Right renal pelvis (tissue), 4 donors: Measurements from ENCODE around the gene SUGCT. TPM values are rescaled to one million over a fixed set of nuclear protein-coding genes. Genes with fewer than 3 reads are reported as not detected.
"Not testable (repeated sequence)": the region's sequence is repeated elsewhere in the genome, so short reads cannot be mapped to it uniquely, and the experiment has no call there.

Experiments
- DNase-seq, 4 donors: peaks; one replicate each; pipeline ENCODE4 v3.0.0-alpha.2; 2013; ENCODE audit warnings: low read depth in 4 of 4, low spot score in 3 of 4, missing footprints in 1 of 4
- polyA plus RNA-seq, 4 donors: library from polyadenylated mRNA; unstranded; fragments of 120-200 nt; gene quantifications; one replicate each; pipeline ENCODE4 v1.2.1, GENCODE V29; 2013; ENCODE audit not compliant: insufficient read length in 4 of 4

Gene SUGCT
- polyA plus RNA-seq, 4 donors = 12.1 to 17.6 (median 15.0) TPM

DNA sequence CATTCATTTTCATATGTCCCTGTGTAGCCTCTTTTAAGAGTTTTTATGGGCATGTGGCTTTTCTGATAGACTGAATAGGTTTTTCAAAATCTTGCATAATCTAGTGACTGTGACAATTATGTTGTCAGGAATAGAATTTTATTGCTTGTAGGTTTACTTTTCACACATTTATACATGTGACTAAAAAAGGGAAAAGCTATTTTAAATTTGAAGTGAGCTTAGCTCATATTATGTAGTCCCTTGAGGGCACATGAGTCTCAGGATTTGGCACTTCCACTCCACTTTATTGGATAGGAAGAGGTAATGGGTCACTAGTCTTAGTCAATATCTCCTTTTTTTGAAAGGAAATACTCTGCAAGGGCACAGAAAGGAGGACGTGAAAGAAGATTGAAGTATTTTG, 247.3 kb downstream of the SUGCT start:
- DNase-seq = no peak

DNA sequence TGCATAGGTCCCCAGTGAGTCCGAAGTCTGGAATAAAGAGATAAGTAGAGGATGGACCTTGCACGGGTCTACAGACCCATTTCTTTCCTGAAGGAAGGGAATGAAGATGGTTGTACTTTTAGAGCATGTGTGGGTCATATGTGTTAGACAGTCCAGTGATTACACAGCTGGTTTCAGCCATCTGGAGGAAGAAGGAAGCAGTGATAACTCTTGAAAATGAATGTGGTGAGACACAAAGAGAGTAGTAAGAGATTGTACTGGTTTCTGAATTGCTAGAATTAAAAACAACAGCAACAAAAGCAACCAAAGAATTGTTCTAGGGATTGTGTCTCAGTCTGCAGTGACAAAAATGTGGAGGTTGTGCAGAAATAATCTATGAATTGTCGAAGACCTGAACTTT, 258.9 kb downstream of the SUGCT start:
- no peak for DNase-seq

DNA sequence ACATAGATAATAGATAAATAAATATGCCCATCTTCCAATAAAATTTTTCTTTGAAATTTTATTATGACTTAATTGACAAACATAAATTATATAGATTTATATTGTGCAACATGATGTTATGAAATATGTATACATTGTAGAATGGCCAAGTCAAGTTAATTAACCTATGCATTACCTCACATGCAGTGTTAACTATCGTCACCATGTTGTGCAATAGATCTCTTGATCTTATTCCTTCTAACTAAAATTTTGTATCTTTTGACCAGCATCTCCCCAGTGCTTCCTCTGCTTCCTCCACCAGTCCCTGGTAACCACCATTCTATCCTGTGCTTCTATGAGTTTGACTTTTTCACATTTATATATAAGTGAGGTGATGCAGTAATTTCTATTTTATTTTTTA, 259.6 kb downstream of the SUGCT start:
- DNase-seq = no peak

DNA sequence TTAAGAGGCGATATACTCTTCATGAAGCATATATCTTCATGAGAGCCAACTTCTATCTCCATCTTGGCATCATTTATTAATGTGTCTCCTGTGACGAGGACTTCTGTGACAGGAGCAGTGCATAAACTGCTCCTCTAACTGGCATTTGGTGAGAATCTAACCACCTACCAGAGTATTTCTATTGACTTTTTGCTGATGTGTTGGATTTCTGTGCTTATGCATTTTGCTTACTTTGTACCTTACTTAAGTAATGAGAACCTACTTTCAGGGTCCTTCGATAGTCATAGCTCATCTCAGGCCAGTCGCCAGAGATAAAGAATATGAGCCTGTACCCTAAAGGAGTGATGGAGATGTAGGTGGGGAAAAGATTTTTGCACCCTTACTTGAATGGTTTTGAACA, 265.7 kb downstream of the SUGCT start:
- no peak for DNase-seq

DNA sequence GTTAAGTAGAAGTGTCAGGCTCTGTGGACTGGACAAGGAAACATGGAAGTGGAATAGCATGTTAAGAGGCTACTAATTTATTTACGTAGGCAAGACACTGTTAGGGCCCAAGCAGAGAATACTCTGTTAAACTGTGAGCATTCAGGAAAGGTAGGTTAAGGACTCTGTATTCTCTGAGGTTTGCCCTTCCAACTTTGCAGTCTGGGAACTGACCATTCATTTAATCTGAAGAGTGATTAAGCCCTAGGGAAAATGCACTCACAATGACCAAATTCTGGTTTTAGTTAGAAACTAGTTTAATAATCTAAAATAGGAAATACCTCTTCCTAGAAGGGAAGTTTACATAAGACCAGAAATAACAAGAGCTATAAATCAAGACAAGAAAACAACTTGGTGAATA, 266.6 kb downstream of the SUGCT start:
- DNase-seq = no peak

DNA sequence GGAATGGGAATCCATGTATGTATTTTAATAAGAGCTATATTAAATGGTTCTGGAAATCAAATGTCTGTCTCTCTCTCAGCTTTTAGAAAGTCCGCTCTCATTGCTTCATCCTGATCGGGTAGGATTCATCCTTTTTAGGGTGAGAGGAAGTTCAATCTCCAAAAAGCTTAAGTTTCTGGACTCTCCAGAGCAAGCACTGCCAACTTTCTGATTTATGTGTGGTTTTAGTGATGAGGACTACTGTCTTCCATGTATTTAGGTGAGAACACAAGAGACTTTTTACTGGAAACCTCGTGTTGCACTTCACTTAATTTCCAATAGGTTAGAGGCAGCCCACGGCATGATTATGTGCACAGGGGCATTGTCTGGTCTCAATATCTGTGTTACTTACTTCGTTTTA, 267.9 kb downstream of the SUGCT start:
- DNase-seq = no peak

DNA sequence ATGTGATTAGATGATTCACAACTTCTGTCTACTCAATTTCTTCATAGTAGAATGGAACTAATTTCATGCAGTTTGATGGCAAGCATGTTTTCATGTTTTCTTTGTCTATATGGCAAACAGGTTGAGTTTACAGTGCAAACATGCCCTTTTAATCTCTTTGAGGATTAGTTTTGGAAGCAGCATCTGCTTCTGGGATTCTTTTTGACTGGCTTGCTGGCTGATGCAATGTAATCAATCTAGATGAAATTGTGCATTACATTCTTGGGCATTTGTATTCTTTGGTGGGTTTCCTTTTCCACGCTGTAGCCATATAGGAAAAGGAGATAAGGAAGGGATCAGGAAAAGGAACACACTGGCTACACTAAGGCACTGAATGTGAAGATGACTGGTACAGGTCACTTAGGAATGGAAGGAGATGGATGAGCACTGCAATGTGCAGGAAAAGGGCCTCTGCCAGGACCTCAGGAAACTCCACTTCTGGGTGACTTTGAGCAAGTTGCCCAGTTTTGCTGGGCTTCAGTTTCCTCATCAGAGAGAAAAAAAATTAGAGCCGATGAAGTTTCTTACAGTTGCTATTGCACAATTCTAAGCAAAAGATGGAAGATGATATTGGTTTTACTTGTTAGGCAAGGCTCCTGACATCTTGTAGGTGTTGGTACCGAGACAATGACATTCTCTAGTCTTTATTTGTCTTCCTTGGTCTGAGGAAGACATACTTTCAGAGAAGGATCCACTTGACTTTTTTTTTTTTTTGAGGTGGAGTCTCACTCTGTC, 269.1 kb downstream of the SUGCT start:
- DNase-seq = no peak

DNA sequence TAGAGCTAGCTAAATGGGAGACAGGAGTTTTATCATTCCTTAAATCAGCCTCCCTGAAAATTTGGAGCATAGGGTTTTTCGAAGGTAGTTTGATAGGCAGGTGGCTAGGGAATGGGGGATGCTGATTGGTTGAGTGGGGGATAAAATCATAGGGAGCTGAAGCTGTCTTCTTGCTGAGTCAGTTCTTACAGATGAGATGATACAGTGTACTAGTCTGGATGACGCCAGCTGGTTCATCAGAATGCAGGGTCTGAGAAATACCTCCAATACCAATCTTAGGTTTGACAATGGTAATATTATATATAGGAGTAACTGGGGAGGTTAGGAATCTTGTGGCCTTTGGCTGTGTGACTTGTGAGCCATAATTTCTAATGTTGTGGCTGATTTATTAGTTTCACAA, 271.2 kb downstream of the SUGCT start:
- no peak for DNase-seq

DNA sequence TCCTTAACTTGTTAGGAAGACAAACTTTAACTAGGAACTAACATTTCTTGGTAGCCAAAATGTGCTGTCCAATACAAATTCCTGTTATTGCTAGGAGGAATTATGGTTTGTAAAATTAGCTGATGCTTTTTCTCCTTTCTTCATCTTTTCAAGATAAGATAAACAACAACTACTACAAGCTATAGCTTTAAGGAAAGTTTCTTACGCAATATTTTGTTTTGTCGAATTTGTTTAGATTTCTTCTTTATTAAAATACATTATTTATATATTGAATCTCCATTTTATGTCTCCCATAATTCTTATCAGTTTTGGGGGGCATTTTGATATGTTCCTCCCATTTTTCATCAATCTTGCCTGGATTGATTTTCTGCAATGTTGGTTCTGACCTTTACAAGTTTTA, 277.5 kb downstream of the SUGCT start:
- DNase-seq = no peak

DNA sequence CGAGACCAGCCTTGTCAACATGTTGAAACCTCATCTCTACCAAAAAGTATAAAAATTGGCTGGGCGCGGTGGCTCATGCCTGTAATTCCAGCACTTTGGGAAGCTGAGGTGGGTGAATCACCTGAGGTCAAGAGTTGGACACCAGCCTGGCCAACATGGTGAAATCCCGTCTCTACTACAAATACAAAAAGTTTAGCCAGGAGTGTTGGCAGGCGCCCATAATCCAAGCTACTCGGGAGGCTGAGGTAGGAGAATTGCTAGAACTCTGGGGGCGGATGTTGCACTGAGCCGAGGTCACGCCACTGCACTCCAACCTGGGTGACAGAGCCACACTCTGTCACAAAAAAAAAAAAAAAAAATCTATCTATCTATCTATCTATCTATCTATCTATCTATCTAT, 279.9 kb downstream of the SUGCT start:
- DNase-seq = not testable (repeated sequence)

DNA sequence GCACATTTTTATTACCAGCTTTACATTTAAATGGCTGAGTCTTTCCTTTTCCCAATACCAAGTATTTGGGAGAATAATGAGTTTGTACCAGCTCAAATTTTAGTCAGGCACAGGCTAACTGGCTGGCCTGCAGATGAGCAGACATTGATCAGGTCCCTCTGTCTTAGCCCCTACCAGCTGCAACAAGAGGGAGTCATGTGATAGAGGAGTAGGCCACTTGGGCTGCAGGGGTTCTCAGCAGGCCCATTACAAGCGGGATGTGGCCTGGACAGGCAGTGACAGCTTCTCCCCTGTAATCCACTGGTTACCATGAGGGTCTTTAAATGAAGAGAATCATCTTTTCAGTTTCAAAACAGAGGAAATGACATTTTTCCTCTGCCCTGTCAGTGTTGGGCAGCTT, 283.6 kb downstream of the SUGCT start:
- DNase-seq = no peak

DNA sequence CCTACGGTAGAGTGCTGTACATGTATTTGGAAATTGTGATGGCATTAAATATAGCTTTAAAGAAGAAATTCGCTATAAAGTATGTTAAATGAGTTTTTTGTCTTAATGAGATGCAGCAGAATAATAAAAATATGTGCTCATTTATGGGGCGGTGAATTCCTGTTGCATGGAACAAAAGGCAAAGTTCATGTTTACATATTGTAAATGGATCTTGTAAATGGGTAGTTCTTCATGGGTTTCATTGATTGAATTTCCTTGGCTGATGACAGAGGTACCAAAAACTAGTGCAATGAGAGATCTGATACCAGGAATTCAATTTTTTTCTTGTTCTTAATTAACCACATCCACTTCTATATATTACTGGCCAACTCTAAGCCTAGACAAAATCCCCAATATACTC, 284.2 kb downstream of the SUGCT start:
- no peak for DNase-seq

DNA sequence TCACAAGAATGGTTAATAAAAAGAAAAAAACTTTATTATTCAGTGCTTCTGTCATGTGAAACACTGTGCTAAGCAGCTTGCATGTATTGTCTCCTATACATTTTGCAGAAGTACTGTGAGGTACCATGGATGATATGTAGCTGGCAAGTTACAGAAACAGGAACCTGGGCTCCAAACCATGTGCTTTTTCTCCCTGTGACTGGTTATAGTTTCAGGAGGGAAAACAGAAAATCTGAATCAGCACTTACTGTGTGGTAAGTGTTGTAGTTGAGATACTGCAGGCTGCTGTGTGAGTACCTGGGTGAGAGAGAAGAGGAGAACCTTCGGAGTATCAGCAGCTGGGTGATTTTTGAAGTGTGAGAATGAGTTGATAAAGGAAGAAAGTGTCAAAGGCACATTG, 285.0 kb downstream of the SUGCT start:
- no peak for DNase-seq

DNA sequence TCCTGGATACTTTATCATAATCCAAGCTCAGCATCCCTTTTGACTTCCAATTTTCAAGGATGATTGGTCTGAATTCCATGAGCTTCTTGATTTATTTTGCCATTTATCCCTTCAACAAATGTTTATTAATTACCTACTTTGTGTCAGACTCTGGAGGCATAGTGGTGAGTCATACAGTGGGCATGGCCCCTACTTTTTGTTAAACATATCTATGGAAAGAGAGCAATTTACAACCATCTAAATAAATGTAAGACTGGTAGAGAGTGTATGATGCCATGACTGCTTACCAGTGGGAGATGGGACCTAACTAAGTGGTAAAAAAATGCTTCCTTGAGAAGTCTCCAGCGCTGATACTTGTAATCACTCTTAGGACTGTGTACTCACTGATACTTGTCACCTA, 286.6 kb downstream of the SUGCT start:
- no peak for DNase-seq

DNA sequence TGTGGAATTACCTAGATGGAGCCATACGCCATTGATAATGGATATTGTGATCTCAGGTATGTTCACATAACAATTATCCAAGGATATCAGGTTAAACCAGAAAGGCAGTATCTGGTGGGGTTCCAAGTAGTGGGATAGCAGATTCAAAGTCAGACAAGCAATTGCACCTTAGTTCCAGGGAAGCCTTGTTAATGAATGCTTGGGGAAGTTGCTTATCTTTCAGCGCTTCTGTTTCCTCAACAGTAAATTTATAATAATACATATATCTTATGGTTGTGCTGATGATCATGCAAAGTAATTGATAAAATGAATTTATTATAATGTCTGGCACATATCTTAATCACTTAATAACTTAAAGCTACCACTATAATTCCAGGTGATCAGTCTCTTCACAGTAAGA, 290.9 kb downstream of the SUGCT start:
- DNase-seq = no peak

DNA sequence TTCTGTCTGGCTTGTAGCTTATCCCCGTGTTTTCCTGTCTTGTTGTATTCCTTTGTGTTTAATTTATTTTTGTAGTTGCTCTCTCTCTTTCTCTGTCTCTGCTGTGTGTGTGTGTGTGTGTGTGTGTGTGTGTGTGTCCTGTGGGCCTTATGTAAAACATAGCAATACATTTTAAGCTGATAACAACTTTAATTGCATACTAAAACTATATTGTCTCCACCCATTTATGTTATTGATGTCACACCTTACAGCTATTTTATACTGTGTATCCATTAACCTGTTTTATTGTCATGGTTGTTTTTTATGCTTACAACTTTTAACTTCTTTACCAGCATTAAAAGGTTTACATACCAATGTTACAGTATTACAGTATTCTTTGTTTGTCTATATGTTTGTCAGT, 293.6 kb downstream of the SUGCT start:
- no peak for DNase-seq

DNA sequence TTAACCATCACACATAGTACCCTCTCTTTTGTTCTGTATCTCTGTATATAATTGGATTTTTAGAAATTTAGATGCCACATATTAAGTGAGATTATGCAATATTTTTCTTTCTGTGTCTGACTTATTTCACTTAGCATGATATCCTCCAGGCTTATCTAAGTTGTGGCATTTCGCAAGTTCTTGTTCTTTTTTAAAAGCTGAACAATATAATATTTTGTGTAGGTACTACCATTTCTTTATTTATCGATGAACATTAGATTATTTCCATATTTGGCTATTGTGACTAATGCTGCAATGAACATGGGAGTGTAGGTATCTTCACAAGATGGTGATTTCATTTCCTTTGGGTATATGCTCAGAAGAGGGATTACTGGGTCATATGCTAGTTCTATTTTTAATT, 295.0 kb downstream of the SUGCT start:
- no peak for DNase-seq

DNA sequence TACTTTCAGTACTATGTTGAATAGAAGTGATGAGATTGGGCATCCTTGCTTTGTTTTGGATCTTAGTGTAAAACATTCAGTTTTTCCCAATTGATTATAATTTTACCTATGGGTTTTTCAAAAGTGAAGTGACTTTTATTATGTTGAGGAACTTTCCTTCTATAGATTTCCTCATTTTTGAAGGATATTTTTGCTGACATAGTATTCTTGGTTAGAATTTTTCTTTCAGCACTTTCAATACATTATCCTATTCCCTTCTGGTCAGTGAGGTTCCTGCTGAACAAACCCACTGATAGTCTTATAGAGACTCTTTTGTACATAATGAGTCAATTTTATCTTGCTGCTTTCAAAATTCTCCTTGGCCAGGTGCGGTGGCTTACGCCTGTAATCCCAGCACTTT, 297.2 kb downstream of the SUGCT start:
- DNase-seq = no peak

DNA sequence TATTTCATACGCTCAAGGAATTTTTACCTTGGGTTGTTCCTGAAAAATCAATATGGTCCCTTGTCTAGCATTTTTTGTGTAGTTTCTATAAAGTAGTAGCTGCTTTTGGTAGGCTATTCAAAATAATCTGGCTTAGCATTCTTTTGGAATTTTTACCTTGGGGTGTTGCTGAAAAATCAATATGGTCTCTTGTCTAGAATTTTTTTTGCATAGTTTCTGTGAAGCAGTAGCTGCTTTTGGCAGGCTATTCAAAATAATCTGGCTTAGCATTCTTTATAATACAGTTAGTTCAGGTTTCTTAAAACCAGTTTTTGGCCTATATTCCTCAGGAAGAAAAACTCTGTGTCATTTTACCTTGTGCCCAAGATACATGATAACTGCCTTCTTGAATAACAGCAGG, 301.9 kb downstream of the SUGCT start:
- DNase-seq = no peak

DNA sequence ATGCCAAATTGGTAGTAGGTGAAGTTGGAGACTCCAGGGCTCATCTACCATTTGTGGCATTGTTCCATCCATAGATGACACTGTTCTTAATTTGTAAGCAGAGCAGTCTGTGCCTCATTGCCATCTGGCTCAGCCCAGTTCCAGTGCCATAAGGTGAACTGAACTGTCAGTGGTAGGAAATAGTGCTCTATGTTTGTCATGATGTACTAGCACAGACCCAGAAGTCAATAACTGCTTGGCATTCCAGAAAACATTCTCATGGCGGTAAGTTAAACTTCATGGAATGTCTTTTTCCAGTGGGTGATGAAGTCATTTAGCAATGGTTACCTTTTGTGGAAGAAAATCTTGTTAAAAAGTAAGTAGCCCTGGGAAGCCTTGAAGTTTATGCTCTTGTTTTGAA, 302.7 kb downstream of the SUGCT start:
- no peak for DNase-seq

DNA sequence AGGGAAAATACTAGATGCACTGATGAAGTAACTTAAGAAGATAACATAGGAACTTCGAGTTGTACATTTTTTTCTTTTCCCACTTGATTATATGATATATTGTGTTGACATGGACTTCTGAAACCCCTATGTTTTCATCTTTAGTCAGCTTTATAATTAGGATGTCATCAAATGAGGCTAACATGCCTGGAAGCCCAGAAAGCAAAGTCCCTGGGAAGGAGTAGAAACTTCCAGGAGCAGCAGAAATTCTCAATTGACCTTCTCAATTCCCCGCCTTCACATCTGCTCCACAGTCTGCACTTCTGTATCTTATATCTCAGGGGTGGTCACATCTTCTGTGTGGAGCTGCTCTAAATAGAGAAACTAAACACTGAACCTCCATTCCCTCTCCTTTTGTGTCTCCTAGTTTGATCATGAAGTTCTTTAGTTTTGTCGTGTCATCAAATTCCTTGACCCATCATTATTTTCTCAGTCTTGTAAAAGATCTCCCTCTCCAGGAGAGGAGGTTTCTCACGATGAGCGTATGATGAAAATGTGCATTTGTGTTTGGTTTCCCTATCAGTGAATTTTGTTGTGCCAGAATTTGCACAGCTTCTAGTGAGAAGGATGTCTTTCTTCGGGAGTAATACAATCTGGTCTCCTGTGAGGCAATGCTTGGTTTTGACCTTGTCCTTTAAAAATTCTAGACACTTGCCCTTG, 303.3 kb downstream of the SUGCT start:
- no peak for DNase-seq

DNA sequence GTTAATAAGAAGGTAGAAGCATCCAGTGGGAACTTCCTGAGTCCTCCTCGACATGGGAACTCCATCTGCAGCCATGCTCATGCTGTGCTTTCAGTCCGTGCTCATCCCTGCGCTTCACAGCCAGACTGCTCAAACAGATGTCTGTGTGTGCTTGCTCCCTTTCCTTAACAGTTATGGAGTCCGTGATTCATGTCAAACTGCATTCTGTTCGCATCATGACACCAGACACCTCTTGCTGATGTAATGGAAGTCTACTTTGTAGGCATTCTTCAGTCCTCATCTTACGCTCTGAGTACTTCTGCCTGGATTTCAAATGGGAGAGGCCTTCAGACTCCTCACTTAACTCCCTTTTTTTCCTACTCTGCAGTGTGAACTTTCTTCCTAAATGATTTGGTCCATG, 304.9 kb downstream of the SUGCT start:
- DNase-seq = no peak

DNA sequence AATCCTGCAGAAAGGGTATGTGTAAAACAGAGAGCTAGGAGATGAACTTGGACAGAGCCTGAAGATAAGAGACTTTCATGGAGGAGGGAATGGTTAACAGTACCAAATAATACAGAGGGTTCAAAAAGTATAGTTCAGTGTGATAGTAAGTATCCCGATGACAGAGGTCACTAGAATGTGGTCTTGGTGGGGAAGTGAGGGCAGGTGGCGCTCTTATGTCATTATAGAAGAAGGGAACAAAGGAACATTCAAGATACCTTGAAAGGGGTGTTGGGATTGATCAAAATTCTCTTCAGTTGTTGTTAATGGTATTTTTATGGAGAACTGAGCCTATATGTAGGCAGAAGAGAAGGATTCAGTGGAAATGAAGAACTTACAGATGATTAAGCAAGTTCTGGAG, 312.5 kb downstream of the SUGCT start:
- no peak for DNase-seq
